Astrocyte (in vitro differentiated cells and primary cell): ENCODE measurements around the gene AVEN.

Source experiments
- EZH2 ChIP-seq: IDR thresholded peaks from 2 replicates; pipeline ENCODE4 v1.6.1; 2012; ENCODE audit warnings: mild to moderate bottlenecking, low read length, inconsistent platforms; ENCODE audit not compliant: insufficient read depth
- TF ChIP-seq, protein P1 (sequence below): IDR thresholded peaks from 2 replicates; pipeline ENCODE4 v1.5.1; 2011; ENCODE audit warnings: low read depth, mild to moderate bottlenecking, inconsistent platforms, low read length, moderate library complexity; ENCODE audit not compliant: insufficient read depth

DNA sequence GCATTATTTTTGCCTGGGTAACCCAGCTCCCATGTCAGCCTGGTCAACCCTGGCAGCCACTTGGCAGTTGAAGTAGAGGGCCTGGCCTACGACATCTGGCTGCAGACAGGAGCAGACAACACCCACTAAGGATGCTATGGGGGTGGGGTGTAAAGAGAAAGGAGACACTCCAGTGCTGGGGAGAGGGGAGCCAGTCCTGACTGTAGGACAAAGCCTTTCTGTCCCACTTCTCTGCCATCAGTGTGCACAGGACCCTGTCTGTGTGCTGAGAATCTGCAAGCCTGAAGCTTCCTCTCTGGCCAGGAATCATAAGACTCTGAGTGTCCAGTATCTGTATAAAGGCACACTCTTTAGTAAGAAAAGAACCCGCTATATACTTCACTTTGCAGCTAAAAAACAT, 167.0 kb downstream of the AVEN start:
- TF ChIP-seq, protein P1, sequence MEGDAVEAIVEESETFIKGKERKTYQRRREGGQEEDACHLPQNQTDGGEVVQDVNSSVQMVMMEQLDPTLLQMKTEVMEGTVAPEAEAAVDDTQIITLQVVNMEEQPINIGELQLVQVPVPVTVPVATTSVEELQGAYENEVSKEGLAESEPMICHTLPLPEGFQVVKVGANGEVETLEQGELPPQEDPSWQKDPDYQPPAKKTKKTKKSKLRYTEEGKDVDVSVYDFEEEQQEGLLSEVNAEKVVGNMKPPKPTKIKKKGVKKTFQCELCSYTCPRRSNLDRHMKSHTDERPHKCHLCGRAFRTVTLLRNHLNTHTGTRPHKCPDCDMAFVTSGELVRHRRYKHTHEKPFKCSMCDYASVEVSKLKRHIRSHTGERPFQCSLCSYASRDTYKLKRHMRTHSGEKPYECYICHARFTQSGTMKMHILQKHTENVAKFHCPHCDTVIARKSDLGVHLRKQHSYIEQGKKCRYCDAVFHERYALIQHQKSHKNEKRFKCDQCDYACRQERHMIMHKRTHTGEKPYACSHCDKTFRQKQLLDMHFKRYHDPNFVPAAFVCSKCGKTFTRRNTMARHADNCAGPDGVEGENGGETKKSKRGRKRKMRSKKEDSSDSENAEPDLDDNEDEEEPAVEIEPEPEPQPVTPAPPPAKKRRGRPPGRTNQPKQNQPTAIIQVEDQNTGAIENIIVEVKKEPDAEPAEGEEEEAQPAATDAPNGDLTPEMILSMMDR: no peak
- TF ChIP-seq EZH2: no peak
